Activated naive CD8-positive, alpha-beta T cell treated with anti-CD3 and anti-CD28 coated beads, Interleukin-2, amount 10 ng/mL, durations not matched to agents 7 days and 5 days (primary cell): ENCODE results near the gene PARP2. TPM values are rescaled to one million over a fixed set of nuclear protein-coding genes. Genes with fewer than 3 reads are reported as not detected.

Experiments
- ATAC-seq: fragments of 150-1000 bp; cut with Tn5 transposase; one replicate; pipeline ENCODE4 v1.10.0; 2021; ENCODE audit warnings: low read depth, moderate library complexity
- POLR2A ChIA-PET: fragments of 350-600 bp; sonication (Branson Sonifier 250); formaldehyde crosslinking; loops from one replicate; lab custom pipeline; 2021; ENCODE audit warnings: antibody characterized with exemption; lab: Charles Lee
- DNase-seq: peaks from one replicate; pipeline ENCODE4 v3.0.0; 2021
- H3K27ac Mint-ChIP-seq: one replicate; pipeline ENCODE4 v1.8.0; 2022; ENCODE audit warnings: mild to moderate bottlenecking, mixed read lengths
- H3K27me3 Mint-ChIP-seq: one replicate; pipeline ENCODE4 v1.8.0; 2022; ENCODE audit warnings: mild to moderate bottlenecking, moderate library complexity, mixed read lengths
- H3K36me3 Mint-ChIP-seq: one replicate; pipeline ENCODE4 v1.8.0; 2021; ENCODE audit warnings: mild to moderate bottlenecking, mixed read lengths
- H3K4me1 Mint-ChIP-seq: one replicate; pipeline ENCODE4 v1.8.0; 2021; ENCODE audit warnings: mixed read lengths
- H3K4me3 Mint-ChIP-seq: one replicate; pipeline ENCODE4 v1.8.0; 2022; ENCODE audit warnings: mild to moderate bottlenecking, moderate library complexity, mixed read lengths
- H3K9me3 Mint-ChIP-seq: one replicate; pipeline ENCODE4 v1.8.0; 2021; ENCODE audit warnings: mixed read lengths
- total RNA-seq, 2 experiments: library from RNA; stranded (reverse); gene quantifications; one replicate each; pipeline ENCODE4 v1.2.3, GENCODE V29; 2021

Gene PARP2
- 10 to 100 TPM; 28.3 to 32.7 TPM for total RNA-seq

GRCh38 chr14:20343092-20343861 is at the start of gene PARP2:
Gene PARP2, plus strand, starts transcription at chr14:20343635. Its CDS starts 7 bp downstream, at chr14:20343642.
- H3K4me3 Mint-ChIP-seq = peak within 1 kb of the TSS; percentile 100
- H3K36me3 Mint-ChIP-seq = peaks cover 12% of the 10 kb centered on the region
- no peaks in the 10 kb centered on the region for H3K9me3 Mint-ChIP-seq
- peak; percentile 91 for DNase-seq
- peak within 1 kb of the TSS; percentile 99 for H3K27ac Mint-ChIP-seq
- peaks cover 13% of the 10 kb centered on the region for H3K4me1 Mint-ChIP-seq
- ATAC-seq = peak; percentile 94
- peaks cover 3% of the 10 kb centered on the region for H3K27me3 Mint-ChIP-seq
- POLR2A ChIA-PET = interaction anchor here (0.6 to 2.9 kb wide), 29 partner anchors 10 to 1093 kb away, joined by 3 to 43 read pairs (median 5); partner anchors contain the start of genes APEX1, CCNB1IP1, OSGEP and PIP4P1

GRCh38 chr14:20294636-20295035 is 48.8 kb upstream of the PARP2 start:
- Mint-ChIP-seq H3K9me3 (no peaks in the 10 kb centered on the region), H3K4me1 (peaks cover 2% of the 10 kb centered on the region), H3K27me3 (no peaks in the 10 kb centered on the region), H3K27ac (no peak overlapping the region), H3K36me3 (peaks cover 35% of the 10 kb centered on the region), H3K4me3 (no peak overlapping the region)
- POLR2A ChIA-PET = no interaction called here
- DNase-seq = no peak
- ATAC-seq = no peak

DNA sequence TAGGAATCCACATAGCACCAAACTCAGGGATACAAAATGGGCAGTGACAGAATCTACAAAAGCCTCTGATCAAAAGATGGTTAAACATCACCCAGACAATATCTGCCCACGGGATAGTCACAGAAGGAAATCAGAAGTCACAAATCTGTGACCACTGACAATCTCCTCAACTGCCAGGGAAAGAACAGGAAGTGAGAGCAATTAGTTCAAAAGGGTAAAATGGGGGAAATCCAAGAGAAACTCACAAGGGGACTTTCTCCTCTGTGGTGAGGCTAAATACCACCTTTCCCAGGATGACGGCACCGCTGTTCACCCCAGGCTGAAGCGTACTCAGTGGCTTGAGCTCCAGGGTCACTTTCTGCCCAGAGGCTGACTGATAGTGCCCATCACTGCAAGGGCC is 48.4 kb upstream of the PARP2 start:
- DNase-seq (no peak), ATAC-seq (no peak)
- POLR2A ChIA-PET = no interaction called here
- H3K9me3 Mint-ChIP-seq = no peaks in the 10 kb centered on the region
- H3K36me3 Mint-ChIP-seq = peaks cover 34% of the 10 kb centered on the region
- no peak overlapping the region for H3K27ac Mint-ChIP-seq
- H3K4me1 Mint-ChIP-seq = peaks cover 2% of the 10 kb centered on the region
- no peak overlapping the region for H3K4me3 Mint-ChIP-seq
- no peaks in the 10 kb centered on the region for H3K27me3 Mint-ChIP-seq

DNA sequence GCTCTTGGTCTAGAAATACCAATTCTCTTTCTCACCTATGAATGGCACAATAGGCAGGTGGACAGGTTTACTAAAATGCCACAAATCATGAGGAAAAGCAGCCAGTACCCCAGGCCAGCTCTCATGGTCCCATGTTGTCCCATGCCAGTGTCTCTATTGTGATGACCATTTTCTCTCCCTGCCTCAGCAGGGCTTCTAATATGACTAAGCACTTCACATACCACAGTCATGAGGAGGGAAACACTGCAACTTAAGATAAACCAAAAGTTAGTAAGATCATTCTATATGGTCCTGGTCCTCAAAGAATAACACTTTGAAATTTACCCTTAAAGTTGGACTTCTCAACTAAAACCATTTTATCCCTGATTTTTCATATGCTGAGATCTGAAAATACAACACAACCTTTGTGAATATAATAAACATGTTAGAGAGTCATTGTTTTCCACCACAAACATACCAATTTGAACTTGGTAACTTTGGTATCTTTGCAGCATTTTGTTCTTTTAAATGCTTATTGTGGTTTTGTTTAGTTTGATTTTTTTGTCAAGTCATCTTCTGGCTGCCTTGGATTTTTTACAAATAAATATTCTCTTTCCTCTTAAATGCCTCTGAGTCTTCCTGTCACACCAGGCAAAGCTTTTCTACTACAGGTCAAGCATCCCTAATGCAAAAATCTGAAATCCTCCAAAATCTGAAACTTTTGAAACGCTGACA is 41.2 kb upstream of the PARP2 start:
- peaks cover 19% of the 10 kb centered on the region for H3K4me1 Mint-ChIP-seq
- ATAC-seq (no peak), DNase-seq (no peak)
- no peak overlapping the region for H3K27ac Mint-ChIP-seq
- H3K36me3 Mint-ChIP-seq = peaks cover 13% of the 10 kb centered on the region
- no peak overlapping the region for H3K4me3 Mint-ChIP-seq
- H3K27me3 Mint-ChIP-seq = no peaks in the 10 kb centered on the region
- POLR2A ChIA-PET = no interaction called here
- H3K9me3 Mint-ChIP-seq = no peaks in the 10 kb centered on the region

GRCh38 chr14:20305265-20306078 is 38.0 kb upstream of the PARP2 start, which contains the start of gene TTC5:
Gene TTC5, minus strand, starts transcription at chr14:20305951. Its CDS starts 14 bp downstream, at chr14:20305937.
- no peaks in the 10 kb centered on the region for H3K27me3 Mint-ChIP-seq
- H3K4me3 Mint-ChIP-seq = peak within 1 kb of the TSS; percentile 92
- H3K36me3 Mint-ChIP-seq = peaks cover 2% of the 10 kb centered on the region
- peak within 1 kb of the TSS; percentile 85 for H3K27ac Mint-ChIP-seq
- POLR2A ChIA-PET = interaction anchor here (0.5 kb wide), 1 partner anchor 36 kb away, joined by 3 read pairs; no protein-coding TSS in a partner anchor
- peak; percentile 92 for DNase-seq
- peaks cover 19% of the 10 kb centered on the region for H3K4me1 Mint-ChIP-seq
- H3K9me3 Mint-ChIP-seq = no peaks in the 10 kb centered on the region
- peak; percentile 97 for ATAC-seq

DNA sequence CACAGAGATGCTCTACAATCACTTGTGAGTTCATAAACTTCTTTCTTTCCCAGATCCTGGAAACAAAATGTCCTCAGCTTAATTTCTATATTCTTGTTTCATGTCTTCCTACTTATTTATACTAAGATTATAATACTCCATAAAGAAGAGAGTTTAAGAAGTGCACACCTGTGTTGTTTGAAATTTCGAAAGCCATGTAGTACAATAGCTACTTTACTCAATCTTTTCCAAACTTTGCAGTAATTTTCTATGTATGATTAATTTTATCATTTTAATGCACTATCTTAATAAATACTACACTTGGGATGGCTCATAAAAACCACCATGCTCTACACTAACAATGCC is 37.4 kb upstream of the PARP2 start:
- no peaks in the 10 kb centered on the region for H3K9me3 Mint-ChIP-seq
- peak overlapping the region; percentile 92 for H3K4me3 Mint-ChIP-seq
- H3K4me1 Mint-ChIP-seq = peaks cover 19% of the 10 kb centered on the region
- POLR2A ChIA-PET = no interaction called here
- ATAC-seq = no peak
- H3K27me3 Mint-ChIP-seq = no peaks in the 10 kb centered on the region
- no peak for DNase-seq
- no peaks in the 10 kb centered on the region for H3K36me3 Mint-ChIP-seq
- peak overlapping the region; percentile 85 for H3K27ac Mint-ChIP-seq

GRCh38 chr14:20314026-20314425 is 29.4 kb upstream of the PARP2 start:
- no peak for DNase-seq
- Mint-ChIP-seq H3K27me3 (no peaks in the 10 kb centered on the region), H3K9me3 (no peaks in the 10 kb centered on the region), H3K27ac (no peak overlapping the region), H3K36me3 (peaks cover 22% of the 10 kb centered on the region), H3K4me1 (no peaks in the 10 kb centered on the region), H3K4me3 (no peak overlapping the region)
- POLR2A ChIA-PET = no interaction called here
- no peak for ATAC-seq

GRCh38 chr14:20317720-20318119 is 25.7 kb upstream of the PARP2 start:
- H3K9me3 Mint-ChIP-seq = no peaks in the 10 kb centered on the region
- H3K4me1 Mint-ChIP-seq = no peaks in the 10 kb centered on the region
- no peaks in the 10 kb centered on the region for H3K27me3 Mint-ChIP-seq
- POLR2A ChIA-PET = no interaction called here
- no peak overlapping the region for H3K4me3 Mint-ChIP-seq
- H3K27ac Mint-ChIP-seq = no peak overlapping the region
- ATAC-seq (no peak), DNase-seq (no peak)
- peaks cover 17% of the 10 kb centered on the region for H3K36me3 Mint-ChIP-seq

GRCh38 chr14:20327005-20327869 is 16.2 kb upstream of the PARP2 start:
- ATAC-seq (no peak), DNase-seq (no peak)
- POLR2A ChIA-PET = interaction anchor here (1.0 to 3.2 kb wide), 2 partner anchors 16 to 143 kb away, joined by 3 to 32 read pairs; partner anchors contain the start of gene PARP2
- peaks cover 10% of the 10 kb centered on the region for H3K36me3 Mint-ChIP-seq
- H3K9me3 Mint-ChIP-seq = no peaks in the 10 kb centered on the region
- H3K27ac Mint-ChIP-seq = peak overlapping the region; percentile 54
- H3K4me3 Mint-ChIP-seq = peak overlapping the region; percentile 46
- no peaks in the 10 kb centered on the region for H3K27me3 Mint-ChIP-seq
- peaks cover 31% of the 10 kb centered on the region for H3K4me1 Mint-ChIP-seq

- ATAC-seq (no peak), DNase-seq (no peak)
- POLR2A ChIA-PET = interaction anchor here (1.0 to 3.2 kb wide), 3 partner anchors 14 to 356 kb away, joined by 3 to 32 read pairs (median 3); partner anchors contain the start of genes PARP2 and RNASE4
- no peak overlapping the region for H3K27ac Mint-ChIP-seq
- H3K36me3 Mint-ChIP-seq = peaks cover 10% of the 10 kb centered on the region
- H3K9me3 Mint-ChIP-seq = no peaks in the 10 kb centered on the region
- H3K4me3 Mint-ChIP-seq = no peak overlapping the region
- H3K27me3 Mint-ChIP-seq = no peaks in the 10 kb centered on the region
- H3K4me1 Mint-ChIP-seq = peaks cover 35% of the 10 kb centered on the region
Observed at GRCh38 chr14:20328705-20329104, 14.7 kb upstream of the PARP2 start.

- no peak for DNase-seq
- H3K27ac Mint-ChIP-seq = no peak overlapping the region
Observed at GRCh38 chr14:20329355-20329754, 14.1 kb upstream of the PARP2 start.

GRCh38 chr14:20331053-20331613 is 12.3 kb upstream of the PARP2 start:
- no peak overlapping the region for H3K27ac Mint-ChIP-seq
- DNase-seq = no peak
- peaks cover 41% of the 10 kb centered on the region for H3K4me1 Mint-ChIP-seq
- no peak for ATAC-seq
- no peaks in the 10 kb centered on the region for H3K27me3 Mint-ChIP-seq
- POLR2A ChIA-PET = no interaction called here
- no peaks in the 10 kb centered on the region for H3K9me3 Mint-ChIP-seq
- peak overlapping the region; percentile 18 for H3K4me3 Mint-ChIP-seq
- H3K36me3 Mint-ChIP-seq = peaks cover 3% of the 10 kb centered on the region

More at GRCh38 chr14:20329355-20329754, 14.1 kb upstream of the PARP2 start:
- H3K4me1 Mint-ChIP-seq = peaks cover 35% of the 10 kb centered on the region
- no peaks in the 10 kb centered on the region for H3K27me3 Mint-ChIP-seq
- H3K9me3 Mint-ChIP-seq = no peaks in the 10 kb centered on the region
- H3K4me3 Mint-ChIP-seq = no peak overlapping the region
- peaks cover 7% of the 10 kb centered on the region for H3K36me3 Mint-ChIP-seq
- ATAC-seq = no peak
- POLR2A ChIA-PET = interaction anchor here (1.1 to 3.2 kb wide), 2 partner anchors 14 to 355 kb away, joined by 3 to 32 read pairs; partner anchors contain the start of genes PARP2 and RNASE4
